HEK293 (cell line): ENCODE results near the gene DCAF10.

Experiments used
- MYNN ChIP-seq: fragments of 450-650 bp; formaldehyde crosslinking; IDR thresholded peaks from 2 replicates; pipeline ENCODE4 v1.5.1; 2016; ENCODE audit warnings: missing biosample characterization, missing genetic modification characterization, borderline replicate concordance
- SALL2 ChIP-seq: fragments of 450-650 bp; formaldehyde crosslinking; IDR thresholded peaks from 2 replicates; pipeline ENCODE4 v1.5.0; 2017; ENCODE audit warnings: missing biosample characterization, mild to moderate bottlenecking, missing genetic modification characterization, borderline replicate concordance
- SCRT1 ChIP-seq: fragments of 450-650 bp; formaldehyde crosslinking; IDR thresholded peaks from 2 replicates; pipeline ENCODE4 v1.5.1; 2016; ENCODE audit warnings: missing biosample characterization, missing genetic modification characterization, borderline replicate concordance
- YY1 ChIP-seq: fragments of 450-650 bp; formaldehyde crosslinking; IDR thresholded peaks from 2 replicates; pipeline ENCODE4 v1.5.1; 2018; ENCODE audit warnings: missing biosample characterization, missing genetic modification characterization
- ZNF311 ChIP-seq: fragments of 450-650 bp; formaldehyde crosslinking; IDR thresholded peaks from 2 replicates; pipeline ENCODE4 v1.5.1; 2017; ENCODE audit warnings: missing biosample characterization, missing genetic modification characterization, borderline replicate concordance
- ZNF37A ChIP-seq: fragments of 450-650 bp; IDR thresholded peaks from 2 replicates; pipeline ENCODE4 v1.5.1; 2018; ENCODE audit warnings: missing biosample characterization, missing genetic modification characterization
- ZNF514 ChIP-seq: fragments of 450-650 bp; formaldehyde crosslinking; IDR thresholded peaks from 2 replicates; pipeline ENCODE4 v1.5.1; 2016; ENCODE audit warnings: missing biosample characterization, missing genetic modification characterization
- ZNF777 ChIP-seq: fragments of 450-650 bp; formaldehyde crosslinking; IDR thresholded peaks from 2 replicates; pipeline ENCODE4 v1.5.1; 2017; ENCODE audit warnings: missing biosample characterization, missing genetic modification characterization, borderline replicate concordance
- TF ChIP-seq, protein P1 (sequence below): fragments of 450-650 bp; formaldehyde crosslinking; IDR thresholded peaks from 2 replicates; pipeline ENCODE4 v1.5.1; 2016; ENCODE audit warnings: missing biosample characterization, missing genetic modification characterization
- TF ChIP-seq, protein P2 (sequence below): fragments of 450-650 bp; formaldehyde crosslinking; IDR thresholded peaks from 2 replicates; pipeline ENCODE4 v1.5.1; 2016; ENCODE audit warnings: missing biosample characterization, missing genetic modification characterization

DNA sequence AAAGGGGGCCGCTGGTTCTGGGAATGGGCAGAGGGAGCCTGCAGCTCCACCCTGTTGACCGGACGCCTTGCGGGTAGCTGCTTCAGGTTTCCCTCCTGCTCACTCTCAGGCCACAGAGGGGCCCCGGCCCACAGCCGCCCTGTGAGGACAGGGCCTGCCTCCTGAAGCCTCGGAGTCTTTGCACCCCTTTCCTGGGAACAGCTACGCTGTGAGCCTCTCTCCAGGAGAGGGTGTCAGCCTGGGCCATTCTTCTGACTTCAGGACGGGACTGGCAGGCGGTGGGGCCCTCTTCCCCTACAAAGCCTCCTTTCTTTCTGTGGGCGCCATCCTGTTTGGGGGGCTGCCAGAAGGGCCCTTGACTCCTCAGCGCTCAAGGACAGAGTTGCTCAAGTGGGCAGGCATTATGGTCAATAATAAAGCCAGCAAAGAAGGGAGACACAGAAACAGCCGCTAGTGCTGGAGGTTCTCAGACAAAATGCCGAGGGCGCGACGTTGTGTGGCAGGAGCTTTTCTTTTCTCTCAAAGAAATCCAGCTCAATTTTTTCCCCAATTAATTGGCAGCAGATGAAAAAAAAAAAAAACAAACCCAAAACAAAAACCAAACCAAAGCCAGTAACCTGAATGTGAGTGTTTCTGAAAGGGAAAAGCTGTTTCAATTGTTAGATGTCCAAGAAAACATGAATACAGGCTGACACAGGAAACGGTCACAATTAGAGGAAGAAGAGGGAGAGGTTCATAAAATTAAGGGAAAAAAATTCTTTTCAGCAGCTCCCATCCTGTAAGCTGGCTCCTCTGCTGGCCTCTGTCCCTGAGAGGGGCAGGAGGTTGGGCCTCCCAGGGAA, 116.1 kb downstream of the DCAF10 start:
- no peak for TF ChIP-seq SCRT1
- no peak for TF ChIP-seq MYNN (tag by site-specific recombination)
- no peak for TF ChIP-seq ZNF777 (tag by site-specific recombination)
- no peak for TF ChIP-seq SALL2 (tag by site-specific recombination)
- TF ChIP-seq ZNF311 (tag by site-specific recombination): no peak
- no peak for TF ChIP-seq ZNF514 (tag by site-specific recombination)
- TF ChIP-seq, protein P1, sequence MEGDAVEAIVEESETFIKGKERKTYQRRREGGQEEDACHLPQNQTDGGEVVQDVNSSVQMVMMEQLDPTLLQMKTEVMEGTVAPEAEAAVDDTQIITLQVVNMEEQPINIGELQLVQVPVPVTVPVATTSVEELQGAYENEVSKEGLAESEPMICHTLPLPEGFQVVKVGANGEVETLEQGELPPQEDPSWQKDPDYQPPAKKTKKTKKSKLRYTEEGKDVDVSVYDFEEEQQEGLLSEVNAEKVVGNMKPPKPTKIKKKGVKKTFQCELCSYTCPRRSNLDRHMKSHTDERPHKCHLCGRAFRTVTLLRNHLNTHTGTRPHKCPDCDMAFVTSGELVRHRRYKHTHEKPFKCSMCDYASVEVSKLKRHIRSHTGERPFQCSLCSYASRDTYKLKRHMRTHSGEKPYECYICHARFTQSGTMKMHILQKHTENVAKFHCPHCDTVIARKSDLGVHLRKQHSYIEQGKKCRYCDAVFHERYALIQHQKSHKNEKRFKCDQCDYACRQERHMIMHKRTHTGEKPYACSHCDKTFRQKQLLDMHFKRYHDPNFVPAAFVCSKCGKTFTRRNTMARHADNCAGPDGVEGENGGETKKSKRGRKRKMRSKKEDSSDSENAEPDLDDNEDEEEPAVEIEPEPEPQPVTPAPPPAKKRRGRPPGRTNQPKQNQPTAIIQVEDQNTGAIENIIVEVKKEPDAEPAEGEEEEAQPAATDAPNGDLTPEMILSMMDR (tag by site-specific recombination): no peak
- TF ChIP-seq YY1: no peak
- TF ChIP-seq ZNF37A (tag by site-specific recombination): no peak
- TF ChIP-seq, protein P2, sequence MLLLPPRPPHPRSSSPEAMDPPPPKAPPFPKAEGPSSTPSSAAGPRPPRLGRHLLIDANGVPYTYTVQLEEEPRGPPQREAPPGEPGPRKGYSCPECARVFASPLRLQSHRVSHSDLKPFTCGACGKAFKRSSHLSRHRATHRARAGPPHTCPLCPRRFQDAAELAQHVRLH (tag by site-specific recombination): no peak
